ENCODE measurements around the gene KIF5A.

Gene KIF5A

GRCh38 chr12:57620245-57620935 is 70.5 kb downstream of the KIF5A start:
- DNase-seq (ENCODE audit: low read depth), result no peak

- DNase-seq (ENCODE audit: low read depth), result no peak
These were observed 71.2 kb downstream of the KIF5A start for GRCh38 chr12:57620936-57621496.

DNA sequence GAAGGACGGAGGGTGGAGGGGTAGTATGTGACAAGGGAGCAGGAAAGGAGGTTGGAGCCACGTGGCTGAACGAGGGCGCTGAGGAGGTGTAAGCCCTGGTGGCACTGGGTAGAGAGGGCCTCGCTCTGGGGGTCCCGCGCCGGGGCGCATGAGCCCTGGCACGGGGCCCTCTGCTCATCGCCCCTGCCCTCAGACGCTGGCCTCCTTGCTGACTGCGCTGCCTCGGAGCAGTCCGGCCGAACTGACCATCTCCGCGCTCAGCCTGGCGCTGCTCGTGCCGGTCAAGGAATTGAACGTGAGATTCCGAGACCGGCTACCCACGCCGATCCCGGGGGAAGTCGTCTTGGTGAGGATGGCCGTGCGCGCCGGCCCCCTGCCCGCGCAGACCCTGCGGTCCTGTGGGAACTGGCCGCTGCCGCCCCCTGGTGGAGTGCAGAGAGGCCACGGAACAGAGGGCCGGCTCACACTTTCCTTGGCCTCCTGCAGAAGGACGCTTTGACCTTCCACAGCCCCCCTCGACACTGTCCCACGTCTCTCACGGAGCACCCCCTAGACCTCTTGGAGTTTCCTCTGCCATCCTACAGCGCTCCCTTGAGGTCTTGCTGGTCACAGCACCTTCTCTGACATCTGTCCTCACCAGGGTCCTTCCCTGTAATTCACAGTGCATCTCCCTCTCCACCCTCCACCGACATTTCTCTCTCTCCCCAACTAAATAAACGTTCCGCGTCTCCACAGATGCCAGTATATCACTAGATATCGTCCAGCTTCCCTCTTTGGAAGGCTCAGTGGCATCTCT is 71.9 kb downstream of the KIF5A start:
- DNase-seq (ENCODE audit: low read depth), result no peak

- no peak for DNase-seq (ENCODE audit: low read depth)
These were observed 72.7 kb downstream of the KIF5A start for GRCh38 chr12:57622293-57623245.

GRCh38 chr12:57623385-57623784 is 73.5 kb downstream of the KIF5A start:
- no peak for DNase-seq (ENCODE audit: low read depth)

GRCh38 chr12:57623811-57624390 is 74.1 kb downstream of the KIF5A start:
- no peak for DNase-seq (ENCODE audit: low read depth)

DNA sequence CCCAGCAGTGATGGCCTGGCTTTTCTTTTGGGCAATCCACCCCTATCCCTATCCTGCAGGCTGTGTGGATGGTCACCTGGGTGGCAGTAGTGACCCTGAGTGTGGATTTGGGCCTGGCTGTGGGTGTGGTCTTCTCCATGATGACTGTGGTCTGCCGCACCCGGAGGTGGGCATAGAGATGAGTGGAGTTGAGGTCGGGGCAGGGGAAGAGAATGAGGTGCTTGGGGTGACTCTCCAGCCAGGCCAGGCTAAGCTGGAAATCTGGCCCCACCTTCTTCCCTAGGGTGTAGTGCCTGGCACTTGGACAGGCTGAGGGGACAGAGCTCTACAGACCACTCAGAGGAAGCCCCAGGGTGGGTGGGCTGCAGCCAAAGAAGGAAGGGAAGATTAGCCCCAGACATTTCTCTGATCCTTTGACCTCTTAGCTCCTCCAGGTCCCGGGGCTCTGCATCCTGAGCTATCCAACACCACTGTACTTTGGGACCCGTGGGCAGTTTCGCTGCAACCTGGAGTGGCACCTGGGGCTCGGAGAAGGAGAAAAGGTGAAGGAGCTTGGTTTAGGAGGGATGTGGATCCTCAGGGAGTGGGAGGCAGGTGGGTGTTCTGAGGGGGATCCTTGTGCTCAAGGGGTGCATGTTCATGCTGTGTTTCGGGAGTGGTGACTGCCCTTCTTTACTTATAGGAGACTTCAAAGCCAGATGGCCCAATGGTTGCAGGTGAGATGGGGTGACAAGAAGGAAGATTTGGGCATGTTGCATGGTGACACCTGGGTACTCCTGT is 74.8 kb downstream of the KIF5A start:
- DNase-seq (ENCODE audit: low read depth), result no peak

DNA sequence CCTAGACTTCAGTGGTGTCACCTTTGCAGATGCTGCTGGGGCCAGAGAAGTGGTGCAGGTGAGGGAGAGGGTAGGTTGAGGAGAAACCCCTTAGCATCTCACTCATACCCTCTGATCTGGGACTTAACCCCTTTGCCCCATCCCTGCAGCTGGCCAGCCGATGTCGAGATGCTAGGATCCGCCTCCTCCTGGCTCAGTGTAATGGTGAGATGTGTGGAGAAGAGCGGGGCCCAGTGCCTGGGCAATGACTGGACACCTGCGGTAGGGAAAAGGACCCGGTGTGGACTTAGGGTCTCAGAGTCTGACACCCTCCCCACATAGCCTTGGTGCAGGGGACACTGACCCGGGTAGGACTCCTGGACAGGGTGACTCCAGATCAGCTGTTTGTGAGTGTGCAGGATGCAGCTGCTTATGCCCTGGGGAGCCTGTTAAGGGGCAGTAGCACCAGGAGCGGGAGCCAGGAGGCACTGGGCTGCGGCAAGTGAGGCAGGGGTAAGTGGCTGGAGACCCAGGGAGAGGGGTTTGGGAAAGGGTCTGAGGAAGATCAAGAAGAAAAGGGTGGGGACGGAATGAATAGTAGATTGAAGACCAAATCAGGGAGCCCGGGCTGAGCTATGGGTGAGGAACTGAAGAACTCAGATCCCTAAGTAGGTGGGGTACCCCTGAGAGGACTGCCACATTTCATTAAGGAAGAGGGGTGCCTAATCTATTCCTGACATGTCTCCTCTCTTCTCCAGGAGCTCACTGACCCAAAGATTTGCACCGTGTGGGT is 75.6 kb downstream of the KIF5A start:
- DNase-seq (ENCODE audit: low read depth), result no peak

GRCh38 chr12:57626111-57626920 is 76.5 kb downstream of the KIF5A start:
- DNase-seq (ENCODE audit: low read depth), result no peak

GRCh38 chr12:57626921-57627445 is 77.1 kb downstream of the KIF5A start:
- DNase-seq (ENCODE audit: low read depth), result no peak

GRCh38 chr12:57627501-57628279 is 77.8 kb downstream of the KIF5A start:
- no peak for DNase-seq (ENCODE audit: low read depth)

- no peak for DNase-seq (ENCODE audit: low read depth)
These were observed 78.7 kb downstream of the KIF5A start for GRCh38 chr12:57628280-57629191.

GRCh38 chr12:57629897-57630471 is 80.1 kb downstream of the KIF5A start:
- no peak for DNase-seq (ENCODE audit: low read depth)

DNA sequence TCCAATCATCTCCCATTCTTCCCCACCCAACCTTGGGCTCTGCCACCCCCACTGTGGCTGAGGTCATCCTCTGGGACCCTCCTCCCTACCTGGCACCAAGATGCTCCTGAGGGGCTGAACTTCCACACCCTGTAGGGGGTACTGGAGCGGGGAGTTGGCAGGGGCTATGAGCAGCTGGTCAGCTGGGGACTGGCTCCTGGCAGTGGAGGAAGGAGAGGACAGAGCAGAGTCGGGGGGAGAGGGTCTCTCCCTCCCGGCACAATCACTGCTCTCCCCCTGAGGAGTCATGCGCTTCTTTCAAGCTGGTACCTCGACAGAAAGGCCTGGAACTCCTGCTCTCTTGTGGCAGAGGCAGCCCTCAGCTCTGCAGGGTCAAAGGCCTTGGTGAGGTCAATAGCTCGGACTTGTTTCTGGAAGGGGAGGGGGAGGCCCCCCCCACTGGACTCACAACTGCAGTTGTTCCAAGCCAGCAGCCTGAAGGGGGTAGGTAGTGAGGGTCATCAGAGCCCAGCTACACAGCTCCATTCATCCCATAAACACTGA is 81.1 kb downstream of the KIF5A start:
- no peak for DNase-seq (ENCODE audit: low read depth)

DNA sequence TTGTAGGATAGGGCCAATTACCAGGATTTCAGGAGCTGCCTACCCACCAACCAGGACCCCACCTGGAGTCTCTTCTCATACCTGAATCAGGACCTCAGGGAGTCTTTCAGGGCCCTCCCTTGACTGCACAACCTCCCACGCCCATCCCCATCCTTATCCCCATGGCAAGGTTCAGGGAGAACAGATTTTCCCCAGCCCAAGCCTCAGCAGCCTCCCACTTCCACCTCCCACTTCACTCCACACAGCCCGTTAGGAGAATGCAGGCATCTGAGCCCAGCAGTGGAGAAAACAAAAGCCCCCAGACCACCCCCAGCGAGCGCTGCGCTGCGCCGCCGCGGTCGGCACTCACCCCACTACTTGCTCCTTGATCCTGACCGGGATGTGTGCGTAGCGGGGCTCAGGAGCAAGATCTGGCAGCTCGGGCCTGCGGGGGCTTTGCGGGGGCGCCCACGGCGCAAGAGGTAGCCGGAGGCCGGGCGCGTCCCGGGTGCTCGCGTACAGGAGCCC is 81.8 kb downstream of the KIF5A start:
- DNase-seq (ENCODE audit: low read depth), result no peak

Data from stimulated activated CD8-positive, alpha-beta memory T cell treated with anti-CD3 and anti-CD28 coated beads, Interleukin-15, amount 100 ng/mL, for 24 hours (primary cell).